ENCODE data around the gene NEUROD2. TPM values are rescaled to one million over a fixed set of nuclear protein-coding genes. Genes with fewer than 3 reads are reported as not detected.
A peak's percentile ranks its signal among the peaks of the same experiment; 100 is the strongest.

NEUROD2 gene
- under 1 TPM in 2 of 4 donors, not detected in 2; 0.17 to 0.25 TPM for total RNA-seq

GRCh38 chr17:39607851-39608130 lies at the start of gene NEUROD2:
Gene NEUROD2 (minus strand): TSS chr17:39607920. CDS start chr17:39606599, 1,321 bp downstream.
- no peak for TF ChIP-seq POLR2A (IDR thresholded peaks at IDR 0.05)
- no peak for TF ChIP-seq CTCF (IDR thresholded peaks at IDR 0.05)
- 3 to 5% methylated on average over 20 of the region's 20 CpGs for WGBS, 2 donors
- intact Hi-C loops (cut with DNase I; ENCODE audit: low total_unique reads): no loop called here
- no peak for DNase-seq (ENCODE audit: low spot score in 2 of 2)
- H3K4me3 ChIP-seq (ENCODE audit: low read depth, poor library complexity, severe bottlenecking): no peak within 1 kb of the TSS

DNA sequence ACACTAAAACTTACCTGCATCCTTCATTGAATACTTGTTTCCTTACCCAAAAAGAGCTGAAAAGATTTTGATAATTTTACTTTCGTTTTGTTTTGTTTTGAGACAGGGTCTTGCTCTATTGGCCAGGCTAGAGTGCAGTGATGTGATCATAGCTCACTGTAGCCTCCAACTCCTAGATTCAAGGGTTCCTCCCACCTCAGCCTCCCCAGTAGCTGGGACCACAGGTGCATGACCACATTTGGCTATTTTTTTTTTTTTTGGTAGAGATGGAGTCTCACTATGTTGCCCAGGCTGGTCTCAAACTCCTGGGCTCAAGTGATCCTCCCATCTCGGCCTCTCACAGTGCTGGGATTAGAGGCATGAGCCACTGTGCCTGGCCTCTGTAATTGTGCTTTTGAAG lies 47.4 kb upstream of the NEUROD2 start:
- DNase-seq (ENCODE audit: low spot score in 2 of 2): no peak
- no peak overlapping the region for H3K4me3 ChIP-seq (ENCODE audit: low read depth, poor library complexity, severe bottlenecking)
- intact Hi-C loops (cut with DNase I; ENCODE audit: low total_unique reads): no loop called here
- WGBS, 2 donors: 90 to 92% methylated on average over 2 of the region's 2 CpGs
- TF ChIP-seq POLR2A (IDR thresholded peaks at IDR 0.05) (no peak), CTCF (IDR thresholded peaks at IDR 0.05) (no peak)

DNA sequence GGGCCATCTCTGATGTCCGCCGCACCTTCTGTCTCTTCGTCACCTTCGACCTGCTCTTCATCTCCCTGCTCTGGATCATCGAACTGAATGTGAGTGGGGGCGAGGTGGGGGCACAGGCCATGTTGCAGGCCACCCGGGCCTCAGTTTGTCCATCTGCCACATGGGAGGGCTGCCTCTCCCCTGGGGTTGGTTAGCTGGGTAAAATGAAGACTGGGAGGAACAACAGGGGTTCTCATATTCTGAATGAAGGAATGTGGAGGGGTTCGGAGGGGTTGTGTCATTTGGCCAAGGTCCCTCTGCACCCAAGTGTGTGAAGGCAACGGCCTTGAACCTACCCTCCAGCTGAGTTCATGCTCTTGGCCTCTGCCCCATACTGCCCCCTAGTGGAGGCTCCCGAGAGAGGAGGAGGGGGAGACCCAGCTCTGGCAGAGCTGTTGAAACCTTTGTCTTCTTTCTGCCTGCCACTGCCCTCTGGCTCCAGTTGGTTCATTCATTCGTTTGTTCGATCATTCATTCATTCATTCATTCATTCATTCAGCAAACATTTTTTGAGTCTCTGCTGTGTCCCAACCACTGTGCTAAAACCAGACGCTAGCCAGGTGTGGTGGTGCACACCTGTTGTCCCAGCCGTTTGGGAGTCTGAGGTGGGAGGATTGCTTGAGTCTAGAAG lies 46.1 kb upstream of the NEUROD2 start:
- WGBS, 2 donors: 71 to 72% methylated on average over 14 of the region's 14 CpGs
- DNase-seq (ENCODE audit: low spot score in 2 of 2): peak in 1 of 2 donors; percentile 92
- no peak overlapping the region for H3K4me3 ChIP-seq (ENCODE audit: low read depth, poor library complexity, severe bottlenecking)
- intact Hi-C loops (cut with DNase I; ENCODE audit: low total_unique reads): no loop called here
- TF ChIP-seq CTCF (IDR thresholded peaks at IDR 0.05) (peak in 1 of 3 donors; percentile 20), POLR2A (IDR thresholded peaks at IDR 0.05) (no peak)

DNA sequence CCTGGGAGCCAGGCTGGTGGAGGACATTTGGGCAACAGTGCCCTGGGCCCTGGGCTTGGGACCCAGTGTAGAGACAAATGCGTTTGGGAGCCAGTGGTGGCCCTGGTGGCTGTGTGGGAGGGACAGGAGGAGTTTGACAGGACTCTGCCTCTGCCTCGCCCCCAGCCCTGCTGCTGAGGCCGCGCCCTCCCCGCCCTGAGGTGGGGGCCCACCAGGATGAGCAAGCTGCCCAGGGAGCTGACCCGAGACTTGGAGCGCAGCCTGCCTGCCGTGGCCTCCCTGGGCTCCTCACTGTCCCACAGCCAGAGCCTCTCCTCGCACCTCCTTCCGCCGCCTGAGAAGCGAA lies 45.6 kb upstream of the NEUROD2 start:
- no peak for DNase-seq (ENCODE audit: low spot score in 2 of 2)
- no peak overlapping the region for H3K4me3 ChIP-seq (ENCODE audit: low read depth, poor library complexity, severe bottlenecking)
- intact Hi-C loops (cut with DNase I; ENCODE audit: low total_unique reads): no loop called here
- TF ChIP-seq POLR2A (IDR thresholded peaks at IDR 0.05): no peak
- TF ChIP-seq CTCF (IDR thresholded peaks at IDR 0.05): no peak
- 78 to 83% methylated on average over 10 to 12 of the region's 12 CpGs for WGBS, 2 donors

DNA sequence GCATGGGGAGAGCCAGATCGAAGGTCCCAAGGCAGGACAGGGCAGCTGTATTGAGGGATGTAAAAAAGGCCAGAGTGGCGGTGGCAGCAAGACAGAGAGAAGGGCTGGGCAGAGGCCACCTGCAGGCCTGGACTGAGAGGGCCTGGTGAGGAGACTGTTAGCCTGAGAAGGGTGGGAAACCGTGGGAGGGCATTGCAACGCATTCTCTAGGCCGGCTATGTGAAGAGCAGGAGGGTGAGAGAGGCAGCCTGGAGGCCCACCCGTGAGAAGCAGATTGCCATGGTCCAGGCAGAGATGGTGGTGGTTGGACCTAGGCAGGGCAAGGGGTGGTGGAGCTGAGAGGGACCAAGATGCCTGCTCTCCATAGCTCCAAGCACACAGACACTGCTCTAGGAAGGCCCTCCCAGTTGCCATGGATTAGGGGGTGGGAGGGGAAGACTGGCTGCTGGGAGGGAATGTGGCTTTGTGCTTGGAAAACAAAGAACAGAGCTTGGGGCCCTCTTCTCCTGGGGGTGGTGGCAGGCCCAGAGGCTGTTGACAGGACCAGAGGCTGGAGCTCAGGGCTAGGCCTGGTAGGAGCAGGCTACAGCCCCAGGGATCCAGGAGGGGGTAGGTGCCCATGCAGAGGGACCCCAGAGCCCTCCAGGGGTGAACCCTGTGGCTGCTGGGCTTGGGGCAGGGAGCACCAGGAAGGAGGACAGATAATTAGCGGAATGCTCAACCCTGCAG lies 45.0 kb upstream of the NEUROD2 start:
- no peak overlapping the region for H3K4me3 ChIP-seq (ENCODE audit: low read depth, poor library complexity, severe bottlenecking)
- intact Hi-C loops (cut with DNase I; ENCODE audit: low total_unique reads): no loop called here
- DNase-seq (ENCODE audit: low spot score in 2 of 2): no peak
- WGBS, 2 donors: 66 to 71% methylated on average over 7 of the region's 7 CpGs
- TF ChIP-seq POLR2A (IDR thresholded peaks at IDR 0.05) (no peak), CTCF (IDR thresholded peaks at IDR 0.05) (no peak)
